ENCODE measurements around the gene CD7.

The CD7 gene

DNA sequence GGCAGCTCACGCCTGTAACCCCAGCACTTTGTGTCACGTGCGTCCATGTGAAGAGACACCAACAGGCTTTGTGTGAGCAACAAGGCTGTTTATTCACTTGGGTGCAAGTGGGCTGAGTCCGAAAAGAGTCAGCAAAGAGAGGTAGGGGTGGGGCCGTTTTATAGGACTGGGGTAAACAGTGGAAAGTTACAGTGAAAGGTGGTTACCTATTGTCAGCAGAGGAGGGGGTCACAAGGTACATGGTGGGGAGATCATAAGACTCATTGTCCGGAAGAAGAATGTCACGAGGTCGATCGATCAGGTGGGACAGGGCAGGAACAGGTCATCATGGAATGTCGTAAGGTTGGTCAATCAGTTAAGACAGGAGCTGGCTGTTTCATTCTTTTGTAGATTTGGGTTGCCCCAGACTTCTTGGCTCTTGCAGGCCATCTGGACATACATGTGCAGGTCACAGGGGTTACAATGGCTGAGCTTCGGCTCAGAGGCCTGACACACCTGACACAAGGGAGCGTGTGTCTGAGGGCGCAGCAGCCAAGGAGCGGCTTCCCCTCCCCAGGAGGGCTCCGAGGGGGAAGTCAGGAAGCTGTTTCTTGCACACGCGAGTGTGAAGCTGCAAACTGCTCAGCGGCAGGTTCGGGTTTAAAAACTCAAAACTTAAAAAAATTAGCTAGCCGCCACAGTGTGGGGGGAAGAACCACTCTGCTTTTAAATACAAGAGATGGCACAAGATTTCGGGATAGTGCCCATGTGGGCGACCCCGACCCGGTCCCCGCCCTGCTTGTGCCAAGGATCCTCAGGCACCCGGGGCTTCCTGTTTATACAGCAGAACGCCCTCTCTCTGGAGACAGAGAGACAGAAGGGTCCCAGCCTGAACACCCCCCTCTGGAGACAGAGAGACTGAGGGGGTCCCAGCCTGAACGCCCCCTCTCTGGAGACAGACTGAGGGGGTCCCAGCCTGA lies 29.2 kb upstream of the CD7 start:
- no peak for DNase-seq (ENCODE audit: low read depth)

DNA sequence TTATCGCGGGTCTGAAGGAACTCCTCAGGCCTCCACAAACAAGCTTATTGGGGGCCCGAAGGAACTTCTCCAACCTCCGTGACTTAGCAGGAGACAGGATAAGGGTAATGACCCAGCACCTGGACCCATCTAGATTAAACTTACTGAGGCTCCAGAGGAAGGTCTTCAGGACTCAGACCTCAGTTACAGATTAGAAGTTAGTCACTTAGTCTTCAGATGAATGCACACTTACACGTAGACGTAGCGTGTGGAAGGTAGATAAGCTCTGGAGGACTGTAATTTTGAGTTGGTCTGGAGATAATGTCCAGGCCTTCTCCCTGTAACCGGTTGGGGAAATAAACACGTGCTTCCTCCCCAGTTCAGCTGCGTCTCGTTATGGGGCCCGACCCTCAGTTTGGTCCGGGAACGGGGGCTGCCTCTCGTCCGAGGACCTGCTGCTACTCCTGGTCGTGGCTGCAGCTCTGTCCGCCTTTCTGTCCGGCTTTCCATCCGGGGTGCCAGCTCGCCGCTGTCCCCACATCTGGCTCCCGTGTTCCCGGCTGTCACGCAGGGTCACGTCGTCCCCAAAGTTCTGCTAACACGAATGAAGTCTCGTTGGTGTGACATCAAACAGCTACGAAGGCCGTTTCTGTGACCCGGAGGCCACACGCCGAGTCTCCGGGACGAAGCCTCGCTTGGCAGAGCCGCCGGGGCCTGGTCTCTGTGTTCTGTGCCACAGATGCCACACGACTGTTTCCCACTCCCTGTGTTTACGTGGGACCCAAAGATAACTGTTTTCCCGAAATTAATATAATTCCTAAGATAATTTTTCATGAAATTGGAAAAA lies 28.0 kb upstream of the CD7 start:
- no peak for DNase-seq (ENCODE audit: low read depth)

DNA sequence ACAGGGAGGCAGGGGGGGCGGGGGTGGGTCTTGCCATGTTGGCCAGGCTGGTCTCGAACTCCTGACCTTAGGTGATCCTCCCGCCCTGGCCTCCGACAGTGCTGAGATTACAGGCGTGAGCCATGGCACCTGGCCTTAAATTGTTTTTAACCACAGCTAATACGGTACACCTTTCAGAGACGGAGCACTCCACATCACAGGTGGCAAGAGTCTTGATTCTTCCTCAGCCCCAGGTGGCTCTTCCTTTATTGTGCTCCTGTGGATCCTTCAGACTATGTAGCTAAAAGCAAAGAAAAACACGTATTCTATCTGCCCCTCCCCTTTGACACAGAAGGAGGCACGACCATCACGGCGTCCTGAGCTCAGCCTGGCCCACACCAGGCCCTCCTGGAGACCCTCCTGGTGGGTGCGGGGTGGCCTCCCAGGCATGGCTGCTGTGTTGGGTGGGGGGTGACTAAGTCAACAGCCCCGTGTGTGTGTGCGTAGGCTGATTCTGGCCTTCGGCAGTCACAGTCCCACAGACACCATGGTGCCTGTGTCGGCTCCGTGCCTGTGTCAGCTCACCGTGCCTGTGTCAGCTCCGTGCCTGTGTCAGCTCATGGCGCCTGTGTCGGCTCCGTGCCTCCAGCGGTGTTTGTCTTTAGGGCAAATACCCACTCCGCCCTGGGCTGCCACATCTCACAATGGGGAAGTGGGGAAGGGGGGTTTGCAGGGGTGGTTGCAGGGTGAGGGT lies 26.9 kb upstream of the CD7 start:
- DNase-seq (ENCODE audit: low read depth), result no peak

DNA sequence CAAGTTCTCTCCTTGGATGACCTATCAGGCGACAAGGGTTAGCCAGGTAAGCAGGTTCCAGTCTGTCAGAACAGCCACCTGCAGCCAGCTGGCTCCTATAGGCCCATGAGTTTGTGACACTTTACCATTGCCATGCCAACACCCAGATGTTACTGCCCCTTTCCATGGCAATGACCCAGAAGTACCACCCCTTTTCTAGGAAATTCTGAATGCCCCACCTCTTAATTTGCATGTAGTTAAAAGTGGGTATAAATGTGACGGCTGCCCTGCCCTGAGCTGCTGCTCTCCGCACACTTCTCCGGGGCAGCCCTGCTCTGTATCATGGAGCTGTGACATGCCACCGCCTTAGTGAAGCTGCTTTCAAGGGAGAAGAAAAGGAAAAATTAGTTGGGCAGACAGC lies 26.2 kb upstream of the CD7 start:
- no peak for DNase-seq (ENCODE audit: low read depth)

DNA sequence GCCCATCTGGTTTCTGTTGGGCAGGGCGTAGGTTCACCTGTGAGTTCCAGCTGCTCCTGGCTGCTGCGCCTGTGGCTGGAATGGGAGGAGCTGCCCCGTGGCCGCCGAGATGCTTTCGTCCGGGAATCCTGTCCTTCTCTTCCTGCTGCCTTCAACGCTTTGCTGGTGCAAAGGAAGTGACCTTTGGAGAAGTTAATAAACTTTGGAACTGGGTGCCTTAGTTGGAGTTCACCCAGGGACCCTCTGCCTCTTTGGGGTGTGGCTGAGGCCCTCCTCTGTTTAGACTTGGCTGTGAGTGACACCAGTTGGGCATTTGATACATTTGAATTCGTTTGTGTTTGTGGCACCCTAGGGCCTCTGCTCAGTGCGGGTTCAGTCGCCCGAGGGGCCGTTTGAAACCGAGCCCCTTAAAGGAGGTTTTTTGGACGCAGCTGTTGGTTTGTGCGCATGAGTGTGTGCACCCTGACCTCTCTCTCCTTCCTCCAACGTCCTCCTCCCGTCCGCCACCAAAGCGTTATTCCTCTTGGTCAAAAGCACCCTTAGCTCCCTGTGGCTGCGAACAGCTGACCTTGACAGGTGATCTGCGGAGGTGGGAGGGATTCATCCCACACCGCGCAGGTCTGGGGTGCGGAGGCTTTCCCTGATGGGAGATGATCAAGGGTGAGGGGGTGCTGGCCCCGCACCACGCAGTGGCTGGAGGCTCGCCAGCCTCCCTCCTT lies 25.1 kb upstream of the CD7 start:
- DNase-seq (ENCODE audit: low read depth), result no peak

DNA sequence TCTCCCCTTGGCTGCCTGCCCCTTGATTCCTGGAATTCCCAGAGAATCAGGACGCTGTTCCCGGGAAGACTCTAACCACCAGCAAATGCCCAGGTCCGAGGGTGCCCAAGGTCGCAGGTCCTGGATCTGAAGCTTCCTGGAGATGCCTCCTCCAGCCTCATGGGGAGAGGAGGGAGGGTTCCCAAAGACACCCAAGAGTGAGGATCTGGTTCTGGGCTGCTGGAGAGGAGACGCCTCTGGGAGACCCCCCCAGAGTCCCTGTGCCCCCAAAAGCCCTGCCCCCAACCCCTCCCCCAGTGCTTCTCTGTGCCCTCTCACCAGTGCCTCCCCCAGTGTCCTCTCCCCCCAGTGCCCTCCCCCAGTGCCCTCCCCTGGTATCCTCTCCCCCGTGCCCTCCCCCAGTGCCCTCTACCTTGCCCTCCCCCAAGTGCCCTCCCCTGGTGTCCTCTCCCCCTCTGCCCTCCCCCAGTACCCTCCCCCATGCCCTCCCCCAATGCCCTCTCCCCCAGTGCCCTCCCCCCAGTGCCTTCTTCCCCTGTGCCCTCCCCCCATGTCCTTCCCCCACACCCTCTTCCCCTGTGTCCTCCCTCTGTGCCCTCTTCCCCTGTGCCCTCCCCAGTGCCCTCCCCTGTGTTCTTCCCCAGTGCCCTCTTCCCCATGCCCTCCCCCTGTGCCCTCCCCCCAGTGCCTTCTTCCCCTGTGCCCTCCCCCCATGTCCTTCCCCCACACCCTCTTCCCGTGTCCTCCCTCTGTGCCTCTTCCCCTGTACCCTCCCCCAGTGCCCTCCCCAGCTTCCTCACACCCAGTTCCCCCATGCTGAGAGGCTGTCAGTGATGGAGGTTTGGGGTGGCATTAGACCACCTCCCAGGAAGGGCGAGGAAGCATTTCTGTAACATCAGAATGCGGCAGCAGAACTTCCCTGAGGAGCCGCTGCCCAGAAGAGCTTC lies 22.5 kb upstream of the CD7 start:
- DNase-seq (ENCODE audit: low read depth), result no peak

DNA sequence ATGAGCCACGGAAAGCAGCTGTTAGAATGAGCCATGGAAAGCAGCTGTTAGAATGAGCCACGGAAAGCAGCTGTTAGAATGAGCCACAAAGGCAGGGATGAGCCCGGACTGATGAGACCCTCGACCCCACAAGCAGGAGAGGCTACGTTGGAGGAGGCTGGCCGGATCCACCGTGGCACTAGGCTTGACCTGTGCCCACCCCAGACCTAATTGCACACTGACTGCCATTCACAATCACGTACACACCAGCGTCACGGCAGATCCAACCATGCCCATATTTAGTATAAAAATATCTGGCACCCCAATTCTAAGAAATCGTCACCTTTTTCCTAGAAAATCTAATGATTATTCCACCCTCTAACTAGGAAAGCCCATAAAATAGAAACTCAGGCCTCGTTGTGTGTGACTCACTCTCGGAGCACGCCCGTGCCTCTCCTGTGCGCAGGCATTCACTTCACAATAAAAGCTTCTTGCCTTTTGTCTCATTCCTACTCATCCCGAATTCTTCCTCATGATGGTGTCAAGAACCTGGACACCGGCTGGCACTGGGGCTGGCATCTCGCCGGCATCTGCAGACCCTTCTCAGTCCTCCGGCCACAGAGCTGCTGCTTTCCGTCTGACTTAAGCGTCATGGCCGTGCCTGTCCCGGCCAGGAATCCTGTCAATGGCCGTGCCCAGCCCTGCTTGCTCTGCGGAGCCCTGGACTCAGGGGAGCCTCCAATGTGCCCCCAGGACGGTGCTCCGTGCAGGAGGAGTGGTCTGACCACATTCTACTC lies 21.6 kb upstream of the CD7 start:
- DNase-seq (ENCODE audit: low read depth), result no peak

DNA sequence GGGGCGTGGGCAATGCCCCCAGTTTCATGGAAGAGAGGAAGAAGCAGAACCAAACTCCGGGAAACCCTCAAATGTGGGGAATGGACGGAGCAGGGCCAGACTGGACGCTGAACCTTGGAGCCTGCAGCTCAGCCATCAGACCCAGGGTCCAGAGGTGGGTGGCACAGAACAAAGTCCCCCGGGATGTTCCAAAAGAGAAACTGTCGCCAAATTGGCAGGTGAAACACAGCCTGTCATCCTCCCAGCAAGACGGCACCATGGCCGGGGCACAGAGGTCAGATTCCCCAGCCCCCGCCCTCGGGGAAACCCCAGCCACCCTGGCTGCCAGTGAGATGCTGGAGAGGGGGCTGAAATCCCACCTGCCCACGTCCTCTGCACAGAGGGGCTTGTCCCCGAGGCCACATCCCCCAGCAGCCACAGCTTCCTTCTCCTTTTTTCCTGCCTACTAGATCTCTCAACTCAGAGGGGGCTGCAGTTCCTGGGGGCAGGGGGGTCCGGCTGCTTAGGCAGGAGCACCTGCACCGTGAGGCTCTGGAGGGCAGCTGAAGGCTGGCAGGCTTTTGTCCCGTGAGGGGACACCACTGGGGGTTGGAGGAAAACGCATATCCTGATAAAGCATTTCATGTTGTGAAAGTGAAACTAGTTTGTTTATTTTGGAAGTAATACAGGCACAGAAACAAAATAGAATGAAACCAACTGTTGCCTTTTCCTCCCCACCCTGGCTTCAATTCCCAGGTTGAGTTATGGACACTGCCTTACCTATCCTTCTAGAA lies 17.4 kb upstream of the CD7 start:
- no peak for DNase-seq (ENCODE audit: low read depth)

DNA sequence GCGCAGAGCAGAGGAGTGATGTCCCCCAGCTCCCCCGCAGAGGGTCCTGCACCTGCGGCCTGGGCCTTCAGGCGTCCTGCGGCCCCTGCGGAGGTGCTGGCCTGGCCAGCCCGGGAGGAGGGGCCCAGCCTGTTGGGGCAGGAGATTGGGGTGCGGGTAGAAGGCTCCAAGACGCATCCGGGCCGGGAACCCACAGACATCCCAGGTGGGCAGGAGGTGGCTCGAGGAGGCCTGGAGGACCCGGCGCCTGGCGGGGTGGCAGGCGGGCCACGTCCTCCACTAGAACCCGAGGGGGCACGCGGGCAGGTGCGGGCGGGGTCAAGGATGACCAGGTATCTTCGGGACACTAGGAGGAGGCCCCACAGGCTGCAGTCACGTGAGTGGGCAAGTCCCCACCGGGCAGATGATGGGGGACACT lies 16.8 kb upstream of the CD7 start:
- DNase-seq (ENCODE audit: low read depth), result no peak

DNA sequence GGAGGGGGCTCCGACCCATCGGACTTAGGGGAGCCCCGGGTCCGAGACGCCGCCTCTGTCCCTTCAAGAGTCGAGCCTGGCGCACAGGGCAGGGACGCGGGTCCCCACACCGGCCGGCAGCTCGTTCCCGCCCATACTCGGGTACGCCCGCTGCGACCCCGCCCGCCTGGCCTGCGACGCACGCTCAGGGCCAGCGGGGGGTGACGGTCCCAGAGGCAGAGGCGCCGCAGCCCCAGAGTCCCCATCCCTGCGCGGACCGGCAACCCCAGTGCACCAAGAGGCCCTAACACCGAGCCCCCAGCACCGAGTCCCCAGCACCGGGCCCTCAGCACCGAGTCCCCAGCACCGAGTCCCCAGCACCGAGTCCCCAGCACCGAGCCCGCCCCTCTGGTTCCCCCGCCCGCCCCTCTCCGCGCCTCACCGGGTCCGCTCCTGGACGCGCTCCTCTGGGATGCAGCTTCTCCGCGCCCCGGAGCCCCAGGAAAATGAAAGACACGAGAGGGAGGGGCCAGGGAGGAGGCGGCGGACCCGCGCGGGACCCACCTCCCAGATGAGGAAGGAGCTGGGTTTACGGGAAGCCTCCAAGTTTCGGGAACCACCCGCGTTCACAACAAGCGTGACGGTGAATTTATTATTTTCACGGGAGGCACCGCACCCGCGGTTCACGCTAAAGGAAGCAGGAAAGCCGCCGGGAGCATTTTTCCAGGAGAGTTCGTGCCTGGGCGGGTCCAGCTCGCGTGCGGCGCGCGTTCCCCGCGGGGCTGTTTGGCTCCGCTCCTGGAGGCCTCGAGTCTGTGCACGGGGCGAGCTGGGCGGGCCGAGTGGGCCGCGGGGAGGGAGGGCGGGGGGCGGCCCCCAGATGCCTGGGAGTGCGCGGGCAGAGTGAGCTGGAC lies 16.1 kb upstream of the CD7 start, which contains the start of gene SECTM1:
SECTM1 (minus strand) TSS at position 488 of the 893 bp plus-strand sequence. CDS start 6,526 bp downstream, outside the sequence.
- DNase-seq (ENCODE audit: low read depth), result no peak

DNA sequence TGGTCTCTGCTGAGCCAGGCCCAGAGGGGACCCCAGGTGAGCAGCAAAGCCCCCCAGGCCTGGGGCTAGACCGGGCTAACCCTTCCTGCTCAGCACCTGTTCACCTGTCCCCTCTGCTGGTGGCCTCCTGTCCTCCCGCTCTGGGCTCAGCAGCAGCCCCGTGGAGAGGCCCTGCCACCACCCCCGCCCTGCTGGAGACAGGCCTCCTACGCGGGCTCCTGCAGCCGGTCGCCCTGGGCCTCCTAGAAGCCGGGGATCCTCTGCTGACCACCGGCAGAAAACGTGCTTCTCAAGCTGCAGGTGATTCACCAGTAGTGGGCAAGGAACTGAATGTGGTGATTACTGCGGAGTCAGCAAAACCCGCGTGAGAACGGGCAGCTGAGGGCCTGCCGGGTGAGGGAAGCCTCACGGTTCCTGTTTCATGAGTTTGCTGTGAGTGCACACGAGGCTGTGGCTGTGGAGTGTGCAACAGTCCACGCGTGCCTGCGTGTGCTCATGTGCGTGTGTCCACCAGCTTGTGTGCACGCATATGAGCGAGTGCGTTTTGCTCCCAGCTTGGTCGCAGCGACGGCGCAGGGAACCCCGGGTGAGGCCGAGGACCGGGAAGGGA lies 15.4 kb upstream of the CD7 start:
- DNase-seq (ENCODE audit: low read depth), result no peak

DNA sequence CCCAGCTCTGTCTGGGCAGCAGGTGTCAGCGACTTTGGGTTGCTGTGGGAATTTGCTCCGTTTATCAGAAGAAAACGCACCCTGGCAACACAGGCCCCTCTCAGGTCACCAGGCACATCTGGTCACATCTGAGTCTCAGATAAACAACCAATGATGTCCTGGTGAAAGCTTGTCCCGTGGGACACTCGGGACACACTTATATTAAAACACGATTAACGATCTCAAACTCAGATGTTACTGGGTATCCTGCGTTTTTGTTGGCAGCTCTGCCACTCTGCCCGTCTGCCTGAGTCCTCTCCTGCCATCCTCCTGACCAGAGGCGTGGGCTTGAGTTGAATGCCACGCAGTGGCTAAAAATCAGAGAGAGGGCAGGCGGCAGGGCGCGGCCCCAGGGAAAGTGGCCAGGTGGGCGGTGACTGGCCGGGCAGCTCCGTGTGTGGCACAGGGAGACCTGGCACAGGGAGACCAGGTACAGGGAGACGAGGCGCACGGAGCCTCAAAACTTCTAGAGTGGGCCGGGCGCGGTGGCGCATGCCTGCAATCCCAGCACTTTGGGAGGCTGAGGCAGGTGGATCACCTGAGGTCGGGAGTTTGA lies 14.0 kb upstream of the CD7 start:
- no peak for DNase-seq (ENCODE audit: low read depth)

DNA sequence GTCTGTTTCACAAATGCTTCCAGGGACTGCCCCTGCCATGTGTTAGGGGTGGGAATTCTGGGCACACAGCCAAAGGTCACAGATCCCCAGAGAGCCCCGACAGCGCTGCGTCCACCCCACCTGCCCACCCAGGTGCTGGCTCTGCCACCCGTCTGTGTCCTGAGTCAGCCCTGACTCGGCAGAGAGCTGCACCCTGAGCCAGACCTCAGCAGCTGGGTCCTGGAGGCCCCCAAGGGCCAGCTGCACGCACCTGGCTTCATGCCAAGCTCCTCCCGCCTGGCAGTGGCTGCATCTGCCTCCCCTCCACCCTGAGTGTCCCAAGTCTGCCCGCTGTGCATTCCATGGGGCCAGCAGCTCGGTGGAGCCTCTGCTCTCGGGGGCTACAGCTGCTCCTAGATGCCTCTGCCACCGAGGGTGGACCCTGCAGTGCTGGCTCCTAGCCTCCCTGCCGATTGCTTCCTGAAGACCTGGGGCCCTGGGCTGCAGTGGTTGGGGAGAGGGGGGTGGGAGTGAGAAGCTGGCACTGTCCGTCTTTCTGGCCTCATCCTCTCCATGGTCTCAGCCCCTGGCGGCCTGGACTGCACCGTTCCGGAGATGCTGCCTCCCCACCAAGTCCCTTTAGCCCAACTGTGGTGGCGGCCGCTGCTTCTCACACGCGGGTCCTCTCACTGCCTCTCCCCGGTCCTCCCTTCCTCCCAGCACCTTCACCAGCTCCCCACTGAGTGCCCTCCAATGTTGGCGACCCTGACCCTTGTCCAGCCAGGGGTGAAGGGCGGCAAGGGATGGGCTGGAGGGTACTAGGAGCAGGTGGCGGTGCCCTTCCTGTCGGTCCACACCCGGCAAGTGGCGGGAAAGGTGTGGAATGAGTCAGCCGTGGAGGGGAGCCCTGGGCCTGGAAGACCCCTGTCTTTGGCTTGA lies 13.2 kb upstream of the CD7 start:
- no peak for DNase-seq (ENCODE audit: low read depth)

DNA sequence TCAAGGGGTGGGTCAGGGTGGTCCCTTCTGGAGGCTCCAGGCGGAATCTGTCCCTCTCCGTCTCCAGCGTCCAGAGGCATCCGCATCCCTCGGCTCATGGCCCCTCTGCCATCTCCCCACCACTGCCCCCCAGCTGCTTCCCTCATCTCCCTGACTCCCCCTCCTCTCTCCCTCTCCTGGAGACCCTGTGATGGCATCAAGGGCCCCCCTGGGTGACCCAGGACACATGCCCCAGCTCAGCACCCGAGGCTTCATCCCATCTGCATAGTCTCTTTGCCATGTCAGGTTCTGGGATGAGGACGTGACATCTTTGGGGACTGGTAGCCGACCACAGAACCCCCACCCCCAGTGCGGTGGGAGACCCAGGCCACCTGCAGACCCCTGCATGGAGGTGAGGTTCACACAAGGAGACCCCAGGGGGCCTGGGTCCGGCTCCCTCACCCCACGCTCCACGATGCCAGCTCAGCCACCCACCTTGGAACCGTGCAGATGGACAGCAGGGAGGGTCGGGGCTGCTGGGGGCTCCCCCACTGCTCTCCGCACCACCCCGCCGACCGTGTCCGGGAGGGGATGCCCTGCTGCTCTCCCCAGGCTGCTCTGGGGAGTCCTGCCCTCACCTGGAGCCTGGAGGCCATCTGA lies 12.4 kb upstream of the CD7 start:
- no peak for DNase-seq (ENCODE audit: low read depth)

DNA sequence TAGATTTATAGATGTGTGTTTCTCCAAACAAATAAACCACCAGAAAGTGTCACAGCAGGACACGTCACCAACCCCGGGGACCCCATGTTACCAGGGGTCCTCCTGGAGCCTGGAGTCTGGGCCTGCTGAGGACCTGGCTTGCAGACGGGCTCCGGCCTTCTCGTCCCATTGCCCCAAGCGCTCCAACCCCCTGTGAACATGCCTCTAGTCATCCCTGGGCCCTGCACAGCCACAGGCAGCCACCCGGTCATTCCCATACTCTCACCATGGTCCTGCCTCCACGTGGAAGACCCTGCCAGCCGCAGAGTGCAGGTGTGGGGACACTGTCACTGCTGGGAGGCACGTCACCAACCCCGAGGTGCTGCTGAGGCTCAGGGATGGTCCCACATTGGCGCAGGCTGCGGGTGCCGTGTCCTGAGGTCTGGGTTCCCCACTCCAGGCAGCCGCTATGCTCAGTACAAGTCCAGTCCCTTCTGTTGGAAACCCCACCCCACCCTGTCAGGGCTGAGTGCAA lies 11.6 kb upstream of the CD7 start:
- DNase-seq (ENCODE audit: low read depth), result no peak
